ENCODE data around the gene RBM47. TPM values are rescaled to one million over a fixed set of nuclear protein-coding genes. Genes with fewer than 3 reads are reported as not detected.

Gene RBM47
- total RNA-seq, 1 experiment from 2014 or later: 70.3 TPM

DNA sequence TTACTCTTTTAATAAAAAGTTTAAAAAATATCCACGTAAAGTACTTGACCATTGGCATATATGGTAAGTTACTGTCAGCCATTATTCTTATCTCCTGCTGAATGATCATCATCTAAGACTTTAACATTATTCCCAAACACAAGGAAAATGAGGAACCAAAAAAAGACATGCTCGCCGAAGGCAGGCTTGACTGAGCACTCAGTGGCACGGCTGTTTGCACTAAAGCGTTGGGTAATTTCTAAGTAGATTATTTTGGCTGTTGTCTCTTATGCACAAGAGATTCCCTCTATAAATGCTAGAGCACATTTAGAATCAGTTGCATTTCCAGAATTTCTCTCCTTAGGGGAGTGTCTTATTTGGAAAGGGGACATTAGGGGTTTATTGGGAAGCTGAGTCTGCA, 211.7 kb downstream of the RBM47 start:
- Histone ChIP-seq H2BK20ac (ENCODE audit: low read depth, low read length, poor library complexity, severe bottlenecking) (no peak overlapping the region), H4K8ac (replicated peaks; ENCODE audit: insufficient read length, low read depth, low read length) (no peak overlapping the region), H3T11ph (ENCODE audit: low read length) (no peak overlapping the region), H3K79me2 (ENCODE audit: insufficient read depth, low read length) (no peaks in the 10 kb centered on the region), H2AK5ac (ENCODE audit: insufficient read length, low read length) (no peak overlapping the region), H2AFZ (ENCODE audit: low read length) (no peak overlapping the region), H3K4ac (ENCODE audit: low read depth, low read length) (no peak overlapping the region), H3K4me1 (ENCODE audit: insufficient read depth, low read length) (no peaks in the 10 kb centered on the region), H3K23ac (ENCODE audit: insufficient read length, low read depth, low read length) (no peak overlapping the region), H4K91ac (ENCODE audit: insufficient read length, low read depth, low read length) (no peak overlapping the region), H3K56ac (ENCODE audit: insufficient read length, low read depth, low read length) (no peak overlapping the region), H2BK15ac (ENCODE audit: low read depth, low read length) (no peak overlapping the region), H3K9me3 (ENCODE audit: control insufficient read depth, low read depth, low read length) (no peaks in the 10 kb centered on the region), H3K27me3 (ENCODE audit: insufficient read depth, low read length) (no peaks in the 10 kb centered on the region), H3K27ac (ENCODE audit: insufficient read length, low read depth, low read length) (no peak overlapping the region), H3K14ac (ENCODE audit: insufficient read depth, low read length) (no peak overlapping the region), H3K9ac (ENCODE audit: extremely low read depth, insufficient read length, low read length) (no peak overlapping the region), H3K23me2 (ENCODE audit: insufficient read length, low read depth, low read length, poor library complexity, severe bottlenecking) (no peaks in the 10 kb centered on the region), H2BK5ac (ENCODE audit: insufficient read length, low read length) (no peak overlapping the region), H4K20me1 (ENCODE audit: control insufficient read depth, insufficient read depth, insufficient read length) (no peaks in the 10 kb centered on the region), H3K18ac (ENCODE audit: insufficient read length, low read depth, low read length) (no peak overlapping the region), H2BK12ac (ENCODE audit: insufficient read length, low read depth, low read length) (no peak overlapping the region), H2BK120ac (ENCODE audit: low read depth, low read length, poor library complexity, severe bottlenecking) (no peak overlapping the region), H3K4me2 (ENCODE audit: insufficient read depth, insufficient read length, low read length) (no peak overlapping the region), H4K5ac (ENCODE audit: insufficient read length, low read depth, low read length) (no peak overlapping the region), H3K79me1 (ENCODE audit: insufficient read depth, low read depth, low read length, poor library complexity, severe bottlenecking) (no peaks in the 10 kb centered on the region)
- no peak for DNase-seq
- Mint-ChIP-seq H3K9me3 (peaks cover 6 to 14% of the 10 kb centered on the region in 2 experiments; a peak in 3 of 5 replicates), H3K4me1 (peaks cover 0 to 5% of the 10 kb centered on the region in 2 experiments; a peak in 1 of 4 replicates), H3K27me3 (ENCODE audit: low read depth) (no peaks in the 10 kb centered on the region), H3K36me3 (ENCODE audit: insufficient read depth in 1 of 3, low read depth in 3 of 3) (peaks cover 10 to 23% (median 22%) of the 10 kb centered on the region in 3 experiments; a peak in 6 of 7 replicates), H3K27ac (no peak overlapping the region), H3K4me3 (no peak overlapping the region)
- TF ChIP-seq, protein P1, sequence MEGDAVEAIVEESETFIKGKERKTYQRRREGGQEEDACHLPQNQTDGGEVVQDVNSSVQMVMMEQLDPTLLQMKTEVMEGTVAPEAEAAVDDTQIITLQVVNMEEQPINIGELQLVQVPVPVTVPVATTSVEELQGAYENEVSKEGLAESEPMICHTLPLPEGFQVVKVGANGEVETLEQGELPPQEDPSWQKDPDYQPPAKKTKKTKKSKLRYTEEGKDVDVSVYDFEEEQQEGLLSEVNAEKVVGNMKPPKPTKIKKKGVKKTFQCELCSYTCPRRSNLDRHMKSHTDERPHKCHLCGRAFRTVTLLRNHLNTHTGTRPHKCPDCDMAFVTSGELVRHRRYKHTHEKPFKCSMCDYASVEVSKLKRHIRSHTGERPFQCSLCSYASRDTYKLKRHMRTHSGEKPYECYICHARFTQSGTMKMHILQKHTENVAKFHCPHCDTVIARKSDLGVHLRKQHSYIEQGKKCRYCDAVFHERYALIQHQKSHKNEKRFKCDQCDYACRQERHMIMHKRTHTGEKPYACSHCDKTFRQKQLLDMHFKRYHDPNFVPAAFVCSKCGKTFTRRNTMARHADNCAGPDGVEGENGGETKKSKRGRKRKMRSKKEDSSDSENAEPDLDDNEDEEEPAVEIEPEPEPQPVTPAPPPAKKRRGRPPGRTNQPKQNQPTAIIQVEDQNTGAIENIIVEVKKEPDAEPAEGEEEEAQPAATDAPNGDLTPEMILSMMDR (conservative IDR thresholded peaks at IDR 0.05): no peak
- WGBS (ENCODE audit: extremely low coverage, insufficient read length, low lambda C conversion rate): no CpG with 5 or more reads among the region's 5 CpGs

All from H9 (cell line).